ENCODE data around the gene MYO16.
A peak's percentile ranks its signal among the peaks of the same experiment; 100 is the strongest.

MYO16 gene

GRCh38 chr13:109172136-109172535 lies 542.7 kb downstream of the MYO16 start:
- TF ChIP-seq, protein P1, sequence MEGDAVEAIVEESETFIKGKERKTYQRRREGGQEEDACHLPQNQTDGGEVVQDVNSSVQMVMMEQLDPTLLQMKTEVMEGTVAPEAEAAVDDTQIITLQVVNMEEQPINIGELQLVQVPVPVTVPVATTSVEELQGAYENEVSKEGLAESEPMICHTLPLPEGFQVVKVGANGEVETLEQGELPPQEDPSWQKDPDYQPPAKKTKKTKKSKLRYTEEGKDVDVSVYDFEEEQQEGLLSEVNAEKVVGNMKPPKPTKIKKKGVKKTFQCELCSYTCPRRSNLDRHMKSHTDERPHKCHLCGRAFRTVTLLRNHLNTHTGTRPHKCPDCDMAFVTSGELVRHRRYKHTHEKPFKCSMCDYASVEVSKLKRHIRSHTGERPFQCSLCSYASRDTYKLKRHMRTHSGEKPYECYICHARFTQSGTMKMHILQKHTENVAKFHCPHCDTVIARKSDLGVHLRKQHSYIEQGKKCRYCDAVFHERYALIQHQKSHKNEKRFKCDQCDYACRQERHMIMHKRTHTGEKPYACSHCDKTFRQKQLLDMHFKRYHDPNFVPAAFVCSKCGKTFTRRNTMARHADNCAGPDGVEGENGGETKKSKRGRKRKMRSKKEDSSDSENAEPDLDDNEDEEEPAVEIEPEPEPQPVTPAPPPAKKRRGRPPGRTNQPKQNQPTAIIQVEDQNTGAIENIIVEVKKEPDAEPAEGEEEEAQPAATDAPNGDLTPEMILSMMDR (IDR thresholded peaks at IDR 0.05; ENCODE audit: low read length, missing control alignments): no peak
- no peak overlapping the region for H3K4me3 ChIP-seq (replicated peaks; ENCODE audit: low read depth, low read length)
- DNase-seq (ENCODE audit: low read depth): no peak

GRCh38 chr13:109175666-109176065 lies 546.3 kb downstream of the MYO16 start:
- TF ChIP-seq, protein P1 (IDR thresholded peaks at IDR 0.05; ENCODE audit: low read length, missing control alignments): no peak
- H3K4me3 ChIP-seq (replicated peaks; ENCODE audit: low read depth, low read length): no peak overlapping the region
- DNase-seq (ENCODE audit: low read depth): no peak

GRCh38 chr13:109180905-109181425 lies 551.6 kb downstream of the MYO16 start:
- no peak overlapping the region for H3K4me3 ChIP-seq (replicated peaks; ENCODE audit: low read depth, low read length)
- TF ChIP-seq, protein P1 (IDR thresholded peaks at IDR 0.05; ENCODE audit: low read length, missing control alignments): no peak
- DNase-seq (ENCODE audit: low read depth): peak; percentile 68

GRCh38 chr13:109182777-109183465 lies 553.5 kb downstream of the MYO16 start:
- DNase-seq (ENCODE audit: low read depth): no peak
- H3K4me3 ChIP-seq (replicated peaks; ENCODE audit: low read depth, low read length): no peak overlapping the region
- TF ChIP-seq, protein P1 (IDR thresholded peaks at IDR 0.05; ENCODE audit: low read length, missing control alignments): no peak

- TF ChIP-seq, protein P1 (IDR thresholded peaks at IDR 0.05; ENCODE audit: low read length, missing control alignments): no peak
- peak; percentile 10 for DNase-seq (ENCODE audit: low read depth)
Measured at GRCh38 chr13:109191413-109191812, 562.0 kb downstream of the MYO16 start.

GRCh38 chr13:109192306-109192705 lies 562.9 kb downstream of the MYO16 start:
- no peak for DNase-seq (ENCODE audit: low read depth)
- H3K4me3 ChIP-seq (replicated peaks; ENCODE audit: low read depth, low read length): no peak overlapping the region
- TF ChIP-seq, protein P1 (IDR thresholded peaks at IDR 0.05; ENCODE audit: low read length, missing control alignments): no peak

More at GRCh38 chr13:109191413-109191812, 562.0 kb downstream of the MYO16 start:
- no peak overlapping the region for H3K4me3 ChIP-seq (replicated peaks; ENCODE audit: low read depth, low read length)

- no peak for DNase-seq (ENCODE audit: low read depth)
- TF ChIP-seq, protein P1 (IDR thresholded peaks at IDR 0.05; ENCODE audit: low read length, missing control alignments): no peak
- no peak overlapping the region for H3K4me3 ChIP-seq (replicated peaks; ENCODE audit: low read depth, low read length)
Measured at GRCh38 chr13:109196948-109197347, 567.5 kb downstream of the MYO16 start.

Data from fibroblast of pulmonary artery (primary cell).